Mononuclear cell (primary cell): ENCODE results near the gene SF3A2. TPM values are rescaled to one million over a fixed set of nuclear protein-coding genes. Genes with fewer than 3 reads are reported as not detected.
A peak's percentile ranks its signal among the peaks of the same experiment; 100 is the strongest.
"Not testable (repeated sequence)": the region's sequence is repeated elsewhere in the genome, so short reads cannot be mapped to it uniquely, and the experiment has no call there.

ENCODE experiments used
- H3K27me3 ChIP-seq: 2 replicates; pipeline ENCODE4 v1.6.0; 2011; ENCODE audit warnings: low read length, control low read depth; ENCODE audit not compliant: insufficient read depth
- H3K4me1 ChIP-seq: 2 replicates; pipeline ENCODE4 v1.5.1; 2011; ENCODE audit warnings: mild to moderate bottlenecking, low read length, control low read depth; ENCODE audit not compliant: insufficient read depth
- H3K4me3 ChIP-seq: 2 replicates; pipeline ENCODE4 v1.5.1; 2011; ENCODE audit warnings: mild to moderate bottlenecking, low read length, moderate library complexity
- H3K9me3 ChIP-seq: 2 replicates; pipeline ENCODE4 v1.5.1; 2011; ENCODE audit warnings: low read depth, mild to moderate bottlenecking, control low read depth, low read length
- total RNA-seq: library from RNA; depleted of rRNA; stranded (reverse); fragments of >200 nt; gene quantifications from one replicate; pipeline ENCODE4 v1.2.3, GENCODE V29; 2012

Gene SF3A2
- total RNA-seq, 1 donor: 68.1 TPM

DNA sequence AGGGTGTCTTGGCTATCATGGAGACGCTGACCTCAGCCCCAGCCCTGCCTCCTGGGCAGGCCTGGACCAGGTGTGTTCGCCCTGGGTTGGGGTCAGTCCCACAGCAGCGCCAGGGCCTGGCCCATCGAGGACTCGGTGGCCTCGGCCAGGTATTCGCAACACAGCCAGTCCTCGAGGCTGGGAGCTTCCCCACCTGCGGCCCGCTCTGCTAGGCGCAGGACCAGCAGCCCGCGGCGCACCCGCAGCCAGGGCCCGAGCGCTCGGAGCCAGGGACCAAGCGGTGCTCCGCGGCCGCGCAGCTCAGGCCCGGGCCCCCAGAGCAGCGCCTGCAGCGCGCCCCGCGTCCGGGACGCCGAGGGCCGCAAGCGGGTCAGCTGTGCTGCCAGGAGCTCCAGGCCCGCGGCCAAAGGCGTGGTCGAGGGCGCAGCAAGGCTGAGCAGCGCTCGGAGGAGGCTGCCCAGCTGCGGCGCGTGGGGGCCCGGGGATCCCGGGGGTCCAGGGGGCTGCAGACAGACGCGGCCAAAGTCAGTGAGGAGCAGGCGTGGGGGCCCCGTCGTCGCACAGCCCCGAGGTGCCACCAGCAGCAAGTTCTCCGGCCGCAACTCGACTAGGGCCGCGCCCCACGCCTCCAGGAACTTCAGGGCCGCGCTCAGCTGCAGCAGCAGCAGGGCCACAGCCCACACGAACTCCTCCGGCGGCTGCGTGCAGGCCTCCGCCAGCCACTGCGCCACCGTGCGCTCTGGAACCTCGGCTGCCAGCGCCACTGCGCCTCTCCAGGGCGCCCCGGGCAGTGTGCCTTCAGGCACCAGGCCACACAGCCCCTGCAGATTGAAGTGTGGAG is 39.2 kb downstream of the SF3A2 start:
- H3K27me3 ChIP-seq: no peaks in the 10 kb centered on the region
- no peaks in the 10 kb centered on the region for H3K9me3 ChIP-seq
- H3K4me1 ChIP-seq: peaks cover 54% of the 10 kb centered on the region
- H3K4me3 ChIP-seq: no peak overlapping the region

DNA sequence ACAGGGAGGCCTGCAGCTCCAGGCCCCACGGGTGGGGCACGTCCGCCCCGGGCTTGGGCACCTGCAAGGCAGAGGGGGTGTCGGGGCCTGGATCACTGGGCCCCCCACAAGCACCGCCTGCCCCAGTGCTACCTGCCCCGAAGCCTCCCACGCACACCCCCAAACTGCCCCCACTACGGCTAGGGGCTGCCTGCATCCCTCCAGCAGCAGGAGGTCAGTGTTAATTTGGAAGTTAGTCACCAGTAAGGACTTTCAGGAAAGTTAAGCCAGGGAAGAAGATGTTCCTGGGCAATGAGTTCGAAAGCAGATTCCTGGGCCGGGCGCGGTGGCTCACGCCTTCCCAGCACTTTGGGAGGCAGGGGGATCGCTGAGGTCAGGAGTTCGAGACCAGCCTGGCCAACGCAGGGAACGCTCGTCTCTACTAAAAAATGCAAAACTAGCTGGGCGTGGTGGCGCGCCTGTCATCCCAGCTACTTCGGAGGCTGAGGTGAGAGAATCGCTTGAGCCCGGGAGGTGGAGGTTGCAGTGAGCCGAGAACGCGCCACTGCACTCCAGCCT is 39.9 kb downstream of the SF3A2 start:
- Histone ChIP-seq H3K4me3 (no peak overlapping the region), H3K4me1 (peaks cover 54% of the 10 kb centered on the region), H3K27me3 (no peaks in the 10 kb centered on the region), H3K9me3 (no peaks in the 10 kb centered on the region)

DNA sequence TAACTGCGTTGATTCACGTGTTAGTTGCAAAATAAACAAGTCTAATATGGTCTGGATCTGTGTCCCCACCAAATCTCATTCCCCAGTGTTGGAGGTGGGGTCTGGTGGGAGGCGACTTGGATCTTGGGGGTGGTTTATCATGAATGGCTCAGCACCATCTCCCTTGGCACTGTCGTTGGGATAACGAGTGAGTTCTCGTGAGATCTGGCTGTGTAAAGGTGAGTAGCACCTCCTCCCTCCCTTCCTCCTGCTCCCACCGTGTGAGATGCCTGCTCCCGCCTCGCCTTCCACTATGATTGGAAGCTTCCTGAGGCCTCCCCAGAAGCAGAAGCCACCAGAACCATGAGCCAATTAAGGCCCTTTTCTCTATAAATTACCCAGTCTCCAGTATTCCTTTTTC is 40.5 kb downstream of the SF3A2 start:
- H3K9me3 ChIP-seq: no peaks in the 10 kb centered on the region
- no peaks in the 10 kb centered on the region for H3K27me3 ChIP-seq
- no peak overlapping the region for H3K4me3 ChIP-seq
- peaks cover 54% of the 10 kb centered on the region for H3K4me1 ChIP-seq

DNA sequence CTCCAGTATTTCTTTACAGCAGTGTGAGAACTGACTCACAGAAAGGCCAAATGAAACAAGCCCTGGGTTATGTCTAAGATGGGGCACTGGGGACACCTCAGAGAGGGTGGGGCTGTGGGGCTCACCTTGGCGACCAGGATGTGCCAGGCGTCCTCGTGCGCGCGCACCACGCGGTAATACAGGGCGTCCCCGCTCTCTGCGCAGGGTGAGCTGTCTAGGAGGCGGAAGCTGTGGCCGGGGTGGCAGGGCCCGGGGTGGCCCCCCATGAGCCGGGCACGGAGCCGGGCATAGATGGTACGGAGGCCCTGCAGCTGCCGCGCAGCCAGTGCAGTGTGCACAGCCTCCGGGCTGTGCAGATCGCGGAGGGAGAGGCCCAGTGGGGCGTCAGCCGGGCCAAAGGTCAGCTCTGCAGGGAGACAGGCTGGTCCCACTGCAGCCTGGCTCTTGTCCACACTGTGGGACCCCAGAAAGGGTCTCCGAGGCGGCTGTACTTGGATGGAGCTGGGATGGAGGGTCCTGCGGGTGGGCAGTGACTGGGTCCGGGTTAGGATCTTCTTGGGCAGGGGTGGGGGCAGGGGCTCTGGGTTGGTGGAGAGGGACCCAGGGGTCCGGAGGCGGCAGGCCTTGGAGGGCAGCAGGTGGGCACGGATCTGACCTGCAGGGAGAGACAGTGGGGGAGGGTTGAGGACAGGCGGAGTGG is 42.0 kb downstream of the SF3A2 start:
- H3K4me1 ChIP-seq: peaks cover 52% of the 10 kb centered on the region
- no peak overlapping the region for H3K4me3 ChIP-seq
- H3K9me3 ChIP-seq: no peaks in the 10 kb centered on the region
- H3K27me3 ChIP-seq: no peaks in the 10 kb centered on the region

DNA sequence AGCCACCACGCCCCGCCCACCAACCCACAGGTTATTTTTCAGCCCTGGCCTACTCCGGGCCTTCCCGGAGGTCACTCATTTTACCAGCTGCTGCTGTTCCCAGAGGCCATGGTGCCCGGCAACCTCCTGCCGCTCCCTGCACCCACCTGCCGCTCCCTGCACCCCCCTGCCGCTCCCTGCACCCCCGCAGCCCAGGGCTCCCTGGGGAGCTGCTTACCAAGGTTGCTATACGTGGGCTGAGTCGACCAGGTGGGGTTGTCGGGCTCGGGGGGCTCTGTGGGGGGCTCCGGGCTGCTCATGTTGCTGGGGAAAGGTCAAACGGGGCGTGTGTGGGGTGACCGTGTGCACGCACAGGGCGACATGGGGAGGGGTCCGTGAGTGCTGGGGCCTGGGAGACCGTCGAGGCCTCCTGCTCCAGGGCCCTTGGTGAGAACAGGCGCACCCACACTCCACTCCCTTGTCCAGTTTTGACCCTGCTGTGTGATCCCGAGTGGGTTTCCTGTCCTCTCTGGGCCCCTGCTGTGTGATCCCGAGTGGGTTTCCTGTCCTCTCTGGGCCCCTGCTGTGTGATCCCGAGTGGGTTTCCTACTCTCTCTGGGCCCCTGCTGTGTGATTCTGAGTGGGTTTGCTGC is 44.1 kb downstream of the SF3A2 start:
- Histone ChIP-seq H3K4me3 (no peak overlapping the region), H3K4me1 (peaks cover 39% of the 10 kb centered on the region), H3K27me3 (no peaks in the 10 kb centered on the region), H3K9me3 (no peaks in the 10 kb centered on the region)

DNA sequence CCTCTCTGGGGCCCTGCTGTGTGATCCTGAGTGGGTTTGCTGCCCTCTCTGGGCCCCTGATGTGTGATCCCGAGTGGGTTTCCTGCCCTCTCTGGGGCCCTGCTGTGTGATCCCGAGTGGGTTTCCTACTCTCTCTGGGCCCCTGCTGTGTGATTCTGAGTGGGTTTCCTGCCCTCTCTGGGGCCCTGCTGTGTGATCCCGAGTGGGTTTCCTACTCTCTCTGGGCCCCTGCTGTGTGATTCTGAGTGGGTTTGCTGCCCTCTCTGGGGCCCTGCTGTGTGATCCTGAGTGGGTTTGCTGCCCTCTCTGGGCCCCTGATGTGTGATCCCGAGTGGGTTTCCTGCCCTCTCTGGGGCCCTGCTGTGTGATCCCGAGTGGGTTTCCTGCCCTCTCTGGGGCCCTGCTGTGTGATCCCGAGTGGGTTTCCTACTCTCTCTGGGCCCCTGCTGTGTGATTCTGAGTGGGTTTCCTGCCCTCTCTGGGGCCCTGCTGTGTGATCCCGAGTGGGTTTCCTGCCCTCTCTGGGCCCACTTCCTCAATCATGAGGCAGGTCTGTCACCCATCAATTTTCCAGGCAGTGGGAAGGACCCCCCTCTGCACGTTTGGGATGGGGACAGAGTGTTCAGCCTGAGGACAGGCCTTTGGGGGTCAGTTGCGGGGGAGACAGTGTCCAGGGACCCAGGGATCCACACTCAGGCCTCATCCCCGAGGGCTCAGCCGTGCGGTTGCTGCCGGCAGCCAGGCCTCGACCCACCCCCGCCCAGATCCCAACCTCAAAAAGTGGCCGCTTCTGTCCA is 44.8 kb downstream of the SF3A2 start:
- not testable (repeated sequence) for H3K27me3 ChIP-seq, H3K9me3 ChIP-seq
- H3K4me3 ChIP-seq: peak overlapping the region; percentile 43
- peaks cover 40% of the 10 kb centered on the region for H3K4me1 ChIP-seq

DNA sequence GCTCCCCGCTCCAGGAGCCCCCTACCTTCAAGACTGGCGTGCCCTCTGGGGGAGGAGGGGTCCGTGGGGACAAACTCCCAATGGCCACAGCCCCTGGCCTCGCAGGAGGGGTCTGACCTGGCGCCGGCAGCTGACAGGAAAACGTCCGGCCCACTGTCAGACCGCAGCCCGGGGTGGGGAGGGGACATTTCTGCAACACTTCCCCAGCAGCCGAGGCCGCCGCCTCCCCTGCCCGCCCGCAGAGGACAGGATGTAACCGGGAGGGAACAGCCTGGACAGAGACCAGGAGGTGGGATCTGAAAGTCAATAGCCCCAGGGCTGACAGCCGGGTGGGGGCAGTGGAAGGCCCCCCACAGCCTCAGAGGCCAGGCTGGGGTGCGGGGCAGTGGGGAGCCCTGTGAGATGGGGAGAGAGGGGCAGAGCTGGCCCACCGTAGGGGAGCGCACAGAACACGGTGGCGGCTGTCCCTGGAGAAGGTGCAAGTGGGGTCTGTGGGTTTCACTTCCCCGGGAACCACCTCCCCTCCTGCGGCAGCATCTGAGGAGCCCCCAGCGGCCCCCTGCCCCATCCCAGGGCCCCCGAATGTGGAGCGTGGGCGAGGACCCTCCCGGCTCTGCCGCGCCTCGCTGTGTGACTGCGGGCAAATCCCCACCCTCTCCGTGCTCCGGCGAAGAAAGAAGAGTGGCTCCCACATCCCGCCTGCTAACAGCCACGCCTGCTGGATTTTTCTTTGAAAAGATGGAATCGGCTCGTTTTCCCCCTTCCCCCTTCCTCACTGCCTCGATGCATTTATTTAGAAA is 45.6 kb downstream of the SF3A2 start, which contains the start of gene PEAK3:
Gene PEAK3, minus strand, starts transcription at position 114 of the 800 bp plus-strand sequence. CDS start 1,244 bp downstream, outside the sequence.
- no peaks in the 10 kb centered on the region for H3K9me3 ChIP-seq
- H3K4me3 ChIP-seq: peak within 1 kb of the TSS; percentile 43
- H3K4me1 ChIP-seq: peaks cover 47% of the 10 kb centered on the region
- H3K27me3 ChIP-seq: no peaks in the 10 kb centered on the region

DNA sequence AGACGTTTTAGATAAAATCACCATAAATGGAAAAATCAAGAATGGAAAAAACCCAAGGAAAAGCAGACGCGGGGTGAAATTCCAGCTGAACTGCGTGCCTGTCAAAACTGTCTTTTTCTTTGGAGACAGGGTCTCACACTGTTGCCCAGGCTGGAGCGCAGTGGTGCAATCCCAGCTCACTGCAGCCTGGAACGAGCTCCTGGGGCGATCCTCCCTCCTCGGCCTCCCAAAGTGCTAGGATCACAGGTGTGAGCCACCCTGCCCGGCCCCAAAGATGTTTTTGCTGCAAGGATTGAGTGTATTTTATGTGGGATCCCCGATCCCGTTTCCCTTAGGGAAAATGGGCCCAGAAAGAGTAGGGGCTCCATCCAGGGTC is 46.2 kb downstream of the SF3A2 start:
- peak overlapping the region; percentile 43 for H3K4me3 ChIP-seq
- no peaks in the 10 kb centered on the region for H3K9me3 ChIP-seq
- no peaks in the 10 kb centered on the region for H3K27me3 ChIP-seq
- peaks cover 53% of the 10 kb centered on the region for H3K4me1 ChIP-seq

DNA sequence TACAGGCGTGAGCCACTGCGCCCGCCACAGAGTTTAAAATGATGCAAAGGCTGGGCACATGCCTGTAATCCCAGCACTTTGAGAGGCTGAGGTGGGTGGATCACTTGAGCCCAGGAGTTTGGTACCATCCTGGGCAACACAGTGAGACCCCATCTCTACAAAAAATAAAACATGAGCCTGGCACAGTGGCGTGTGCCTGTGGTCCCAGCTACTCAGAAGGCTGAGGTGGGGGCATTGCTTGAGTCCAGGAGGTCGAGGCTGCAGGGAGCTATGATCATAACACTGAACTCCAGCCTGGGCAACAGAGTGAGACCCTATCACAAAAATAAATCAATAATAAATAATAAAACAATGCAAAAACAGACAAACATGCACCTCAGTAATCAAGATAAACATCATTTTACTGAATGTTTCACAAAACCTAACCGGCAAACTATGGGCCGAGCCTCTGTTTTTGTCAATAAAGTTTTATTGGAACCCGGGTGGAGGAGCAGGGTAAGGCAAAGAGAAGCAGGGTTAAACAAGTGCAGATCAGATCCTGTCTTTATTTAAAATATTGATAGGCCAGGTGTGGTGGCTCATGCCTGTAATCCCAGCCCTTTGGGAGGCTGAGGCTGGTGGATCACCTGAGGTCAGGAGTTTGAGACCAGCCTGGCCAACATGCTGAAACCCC is 47.3 kb downstream of the SF3A2 start:
- Histone ChIP-seq H3K4me3 (no peak overlapping the region), H3K9me3 (no peaks in the 10 kb centered on the region), H3K27me3 (no peaks in the 10 kb centered on the region), H3K4me1 (peaks cover 64% of the 10 kb centered on the region)

DNA sequence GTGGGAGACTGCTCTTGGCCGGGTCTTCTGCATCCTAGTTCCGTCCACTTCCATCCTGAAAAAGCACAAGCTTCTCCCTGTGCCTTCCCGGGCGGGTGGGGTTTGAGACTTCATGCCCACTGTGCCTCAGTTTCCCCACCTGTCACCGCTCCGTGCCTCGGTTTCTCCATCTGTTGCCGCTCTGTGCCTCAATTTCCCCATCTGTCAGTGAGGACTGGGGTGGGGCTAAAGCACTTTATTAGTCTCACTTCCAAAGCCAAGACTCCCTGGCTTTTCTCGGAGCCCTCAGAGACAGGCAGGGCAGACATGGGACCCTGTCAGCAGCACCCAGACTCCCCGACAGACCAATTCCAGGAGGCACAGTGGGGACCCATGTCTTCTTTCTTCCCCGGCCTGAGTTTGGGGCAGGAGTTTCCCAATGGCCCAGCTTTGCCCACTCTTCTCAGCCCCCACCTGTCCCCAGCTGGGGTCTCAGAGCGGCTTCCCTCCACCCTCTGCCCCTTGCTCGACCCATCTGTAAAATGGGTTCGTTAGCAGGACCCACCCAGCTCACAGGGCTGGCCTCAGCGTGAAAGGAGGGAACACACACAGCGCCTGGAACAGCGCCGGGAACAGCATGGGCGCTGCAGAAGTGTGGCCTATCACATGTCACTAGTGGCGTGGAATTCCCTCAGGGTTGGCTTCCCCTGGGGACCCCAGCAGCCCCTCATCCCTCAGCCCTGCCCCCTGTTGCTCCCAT is 49.9 kb downstream of the SF3A2 start:
- H3K27me3 ChIP-seq: no peaks in the 10 kb centered on the region
- no peak overlapping the region for H3K4me3 ChIP-seq
- no peaks in the 10 kb centered on the region for H3K9me3 ChIP-seq
- peaks cover 67% of the 10 kb centered on the region for H3K4me1 ChIP-seq

DNA sequence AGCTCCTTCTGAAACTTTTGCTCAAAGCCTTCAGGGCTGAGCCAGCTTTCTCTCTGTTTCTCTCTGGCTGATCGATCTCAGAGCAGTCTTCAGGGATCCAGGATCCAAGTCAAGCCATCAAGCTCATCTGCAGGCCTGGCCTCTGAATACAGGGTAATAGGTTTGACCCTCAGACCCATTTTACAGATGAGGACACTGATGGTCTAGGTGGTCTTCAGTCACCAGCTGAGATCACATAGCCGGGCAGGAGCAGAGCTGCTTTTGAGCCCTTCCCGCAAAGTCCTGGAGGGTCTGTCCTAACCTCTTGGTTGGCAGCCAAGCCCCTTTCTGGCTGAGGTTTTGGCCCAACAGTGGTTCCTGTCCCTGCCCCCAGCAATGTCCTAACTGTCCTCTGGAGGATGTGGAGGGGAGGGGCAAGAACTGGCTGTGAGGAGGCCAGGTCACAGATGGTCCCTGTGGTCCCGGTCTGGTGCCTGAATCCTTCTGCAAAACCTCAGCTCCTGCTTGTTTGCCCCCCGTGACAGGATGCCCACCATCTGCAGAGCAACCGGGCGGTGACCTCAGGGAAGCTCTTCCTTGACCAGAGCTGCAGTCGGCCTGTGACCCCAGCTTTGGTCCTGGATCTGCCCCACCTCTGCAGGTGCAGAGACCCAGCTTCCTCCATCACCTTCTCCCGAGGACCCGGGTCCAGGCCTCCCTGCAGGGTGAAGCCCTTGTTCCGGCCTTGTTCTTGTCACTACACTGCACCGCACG is 51.1 kb downstream of the SF3A2 start:
- Histone ChIP-seq H3K9me3 (no peaks in the 10 kb centered on the region), H3K4me1 (peaks cover 67% of the 10 kb centered on the region), H3K4me3 (no peak overlapping the region), H3K27me3 (no peaks in the 10 kb centered on the region)

DNA sequence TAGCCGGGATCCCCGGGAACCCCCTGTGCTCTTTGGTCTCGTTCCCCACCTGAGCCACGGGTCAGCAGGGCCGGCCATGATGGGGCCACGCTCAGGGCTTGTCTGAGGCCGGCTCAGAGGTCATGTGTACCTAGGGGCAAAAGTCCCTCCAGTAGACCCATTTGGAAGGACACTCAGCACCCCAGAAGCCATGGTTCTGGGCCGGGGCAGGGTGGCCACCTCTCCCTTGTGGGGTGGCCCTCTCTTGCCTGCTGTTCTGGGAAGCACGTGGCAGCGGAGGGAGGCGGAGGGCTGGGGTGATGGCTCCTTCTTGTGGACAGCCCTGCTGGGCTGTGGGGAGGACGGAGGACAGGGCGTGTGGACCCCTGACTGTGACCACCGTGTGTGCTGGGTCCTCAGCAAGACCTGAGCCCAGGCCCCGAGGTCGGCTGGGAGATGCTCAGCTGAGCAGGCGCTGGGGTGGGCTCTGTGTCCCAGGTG is 51.8 kb downstream of the SF3A2 start:
- no peaks in the 10 kb centered on the region for H3K27me3 ChIP-seq
- H3K9me3 ChIP-seq: no peaks in the 10 kb centered on the region
- no peak overlapping the region for H3K4me3 ChIP-seq
- peaks cover 64% of the 10 kb centered on the region for H3K4me1 ChIP-seq
